ENCODE data around the gene CHN2.

CHN2 gene

DNA sequence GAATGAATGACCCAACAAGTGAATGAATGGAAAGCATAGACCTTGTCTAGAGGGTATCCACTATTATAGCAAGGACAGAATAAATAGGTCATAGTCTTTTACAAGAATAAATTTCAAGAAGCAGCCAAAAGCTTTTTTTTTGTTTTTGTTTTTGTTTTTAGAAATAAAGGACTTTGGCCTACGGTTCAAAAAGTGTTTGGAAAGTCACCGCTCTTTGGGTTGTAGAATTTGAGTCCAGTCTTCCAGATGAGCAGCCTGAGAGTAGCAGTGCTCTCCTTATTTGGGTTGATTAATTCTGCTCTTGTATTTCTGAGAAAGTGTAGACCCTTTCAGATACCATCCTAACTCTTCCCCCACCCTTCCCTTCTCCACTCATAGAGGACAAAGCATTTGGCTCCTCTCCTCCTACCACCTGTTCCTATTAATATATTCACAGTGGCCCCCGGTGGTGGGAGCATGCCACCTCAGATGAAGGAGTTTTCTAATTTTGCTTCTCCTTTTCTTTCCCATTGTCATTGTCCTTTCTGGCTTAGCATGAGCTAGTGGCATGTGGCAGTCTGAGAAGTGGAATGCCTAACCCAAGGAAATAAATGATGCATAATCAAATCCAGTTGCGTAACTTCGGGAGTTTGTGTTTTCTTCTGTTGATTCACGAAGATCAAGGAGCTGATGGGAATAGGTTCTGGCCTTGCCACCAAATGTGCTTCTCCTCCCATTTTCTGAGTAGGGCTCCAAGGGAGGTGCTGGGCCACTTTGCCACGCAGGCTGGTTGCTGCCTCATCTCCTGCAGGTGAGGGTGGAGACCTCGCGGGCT is 114.7 kb downstream of the CHN2 start:
- DNase-seq (ENCODE audit: low read depth, low spot score), result no peak

DNA sequence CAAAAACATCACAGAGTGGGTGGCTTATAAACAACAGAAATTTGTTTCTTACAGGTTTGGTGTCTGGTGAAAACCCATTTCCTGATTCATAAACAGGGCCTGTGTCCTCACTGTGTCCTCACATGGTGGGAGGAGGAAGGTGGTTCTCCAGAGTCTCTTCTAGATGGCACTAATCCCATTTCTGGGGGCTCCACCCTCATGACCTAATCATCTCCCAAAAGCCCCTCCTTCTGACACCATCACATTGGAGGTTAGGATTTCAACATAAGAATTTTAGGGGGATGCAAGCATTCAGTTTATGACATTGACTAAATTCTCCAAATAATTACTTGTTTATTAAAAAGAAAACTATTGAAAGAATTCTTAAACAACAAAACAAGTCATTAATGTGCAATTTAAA is 116.0 kb downstream of the CHN2 start:
- DNase-seq (ENCODE audit: low read depth, low spot score), result no peak

DNA sequence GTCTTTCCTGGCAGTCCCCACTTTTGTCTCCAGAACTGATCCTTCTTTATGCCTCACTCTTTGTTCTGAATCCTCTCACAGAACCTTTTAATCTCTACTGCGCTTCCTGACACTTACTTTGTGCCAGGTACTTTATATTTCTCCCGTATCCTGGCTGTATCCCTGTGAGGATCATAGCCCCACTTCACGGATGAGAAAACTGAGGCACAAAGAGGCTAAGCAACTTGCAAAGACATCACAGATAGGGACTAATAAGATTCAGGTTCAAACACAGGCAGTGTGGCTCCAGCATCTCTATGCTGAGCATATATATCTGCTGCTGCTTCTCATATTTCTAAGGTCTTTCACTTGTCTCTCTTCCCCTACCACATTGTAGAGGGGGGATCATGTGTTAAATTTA is 116.7 kb downstream of the CHN2 start:
- no peak for DNase-seq (ENCODE audit: low read depth, low spot score)

DNA sequence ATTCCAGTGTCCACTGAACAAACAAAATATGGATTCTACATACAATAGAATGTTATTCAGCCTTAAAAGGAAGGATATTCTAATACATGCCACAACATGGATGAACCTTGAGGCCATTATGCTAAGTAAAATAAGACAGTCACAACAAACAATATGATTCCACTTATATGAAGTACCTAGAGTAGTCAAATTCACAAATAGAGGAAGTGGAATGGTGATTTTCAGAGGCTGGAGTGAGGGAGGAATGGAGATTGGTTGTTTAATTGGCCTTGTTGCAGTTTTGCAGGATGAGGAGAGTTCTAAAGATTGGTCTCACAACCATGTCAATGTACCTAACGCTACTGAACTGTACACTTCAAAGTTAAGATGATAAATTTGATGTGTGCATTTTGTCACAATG is 119.6 kb downstream of the CHN2 start:
- no peak for DNase-seq (ENCODE audit: low read depth, low spot score)

DNA sequence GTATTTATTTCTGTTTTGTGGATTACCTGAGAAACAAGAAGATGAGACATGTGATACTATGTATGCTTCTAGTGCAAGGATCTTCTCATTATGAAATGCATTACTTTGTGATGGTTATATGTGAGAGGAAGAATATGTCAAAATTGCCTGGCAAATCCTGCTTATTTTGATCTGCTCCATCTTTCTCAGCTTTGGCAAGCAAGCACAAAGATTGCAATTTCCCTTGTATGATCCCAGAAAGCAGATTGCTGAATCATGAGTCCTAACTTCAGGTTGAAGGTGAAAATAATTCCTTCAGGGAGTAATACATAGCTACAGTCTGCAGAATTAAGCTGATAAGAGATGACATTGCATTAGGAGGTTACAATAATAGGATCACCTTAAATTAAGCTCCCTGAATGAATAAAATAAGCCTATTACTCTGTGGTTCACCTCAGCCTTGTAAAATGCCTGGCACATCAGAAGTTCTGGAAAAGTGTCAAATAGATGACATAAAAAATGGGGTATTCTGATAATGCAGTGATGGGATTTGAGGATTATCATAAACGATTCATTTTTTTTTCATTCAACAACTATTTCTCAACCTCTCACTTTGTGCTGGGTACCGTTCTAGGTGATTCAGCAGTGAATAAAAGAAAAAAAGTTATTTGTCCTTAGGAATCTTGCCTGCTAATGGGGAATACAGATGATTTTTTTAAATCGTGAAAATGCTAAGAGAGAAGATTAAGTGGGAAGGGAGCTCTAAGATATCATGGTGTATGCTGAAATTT is 120.7 kb downstream of the CHN2 start:
- DNase-seq (ENCODE audit: low read depth, low spot score), result no peak

DNA sequence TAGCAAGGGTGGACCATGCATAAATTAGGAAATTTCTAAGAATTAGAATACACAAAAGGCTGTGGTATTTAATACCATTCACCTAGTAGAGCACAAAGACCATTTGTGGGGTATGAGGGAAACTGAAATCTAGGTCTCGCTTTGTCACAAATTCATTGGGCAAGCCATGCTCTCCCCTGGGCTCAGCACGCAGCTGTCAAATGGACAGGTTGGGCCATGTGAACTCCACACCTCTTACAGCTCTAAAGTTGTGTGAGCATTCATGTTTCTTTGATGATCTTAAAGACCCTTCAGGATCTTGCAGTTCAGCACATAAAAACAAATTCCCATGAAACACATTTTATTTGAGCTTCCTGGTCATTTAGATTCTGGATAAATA is 121.3 kb downstream of the CHN2 start:
- no peak for DNase-seq (ENCODE audit: low read depth, low spot score)

DNA sequence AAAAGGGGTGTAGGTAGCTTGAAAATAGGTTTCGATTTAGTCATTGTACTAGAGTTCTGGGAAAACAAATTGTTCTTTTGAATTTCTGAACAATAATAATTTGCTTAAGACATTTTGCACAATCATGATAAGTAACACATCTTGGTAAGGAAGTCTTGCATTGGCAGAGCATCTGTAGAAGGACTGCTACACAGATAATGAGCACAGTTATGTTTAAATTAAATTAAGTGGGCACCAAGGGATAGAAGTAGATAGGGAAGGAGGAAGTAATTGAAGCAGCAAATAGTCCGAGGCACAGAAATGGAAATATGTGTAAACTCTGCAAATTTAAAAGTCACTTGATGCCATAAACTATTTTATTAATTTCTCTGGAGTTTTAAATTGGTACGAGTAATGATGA is 122.4 kb downstream of the CHN2 start:
- DNase-seq (ENCODE audit: low read depth, low spot score), result no peak

DNA sequence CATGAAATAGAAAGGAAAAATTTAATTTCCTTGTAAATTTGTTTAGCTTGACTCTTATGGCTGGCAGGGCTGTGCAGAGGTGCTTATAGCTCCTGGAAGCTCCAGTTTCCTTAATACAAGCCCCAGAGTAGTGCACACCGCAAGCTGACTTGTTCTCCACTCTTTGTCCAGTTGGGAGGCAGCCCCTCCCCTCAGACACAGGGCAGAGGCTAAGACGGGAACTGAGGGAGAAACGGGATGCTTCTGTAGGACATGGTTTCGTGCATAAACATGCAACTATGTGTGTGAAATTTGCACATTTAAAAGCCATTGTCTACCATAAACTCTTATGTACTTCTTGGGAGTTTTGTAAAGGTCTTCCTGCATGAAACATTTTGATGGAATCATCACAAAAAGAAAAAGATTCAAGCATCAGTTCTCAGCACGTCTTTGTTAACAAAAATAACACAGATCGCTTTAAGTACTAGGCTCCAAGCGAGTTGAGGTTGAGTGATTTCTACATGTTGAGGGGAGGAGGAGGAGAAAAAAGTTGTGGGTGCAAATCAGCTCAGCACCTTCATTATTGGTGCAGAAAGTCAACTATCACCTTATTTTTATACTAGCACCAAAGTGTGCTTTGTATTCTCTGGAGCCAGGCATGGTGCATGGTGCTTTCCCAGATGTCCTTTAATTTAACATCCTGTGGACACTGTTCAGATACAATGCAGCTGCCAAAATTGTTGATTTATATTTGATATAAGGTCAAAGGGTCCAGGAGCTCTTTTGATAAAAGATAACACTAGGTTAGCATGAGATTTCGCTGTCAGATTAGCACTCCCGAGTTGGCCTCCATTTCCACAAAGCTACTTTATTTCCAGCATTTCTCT is 124.5 kb downstream of the CHN2 start:
- DNase-seq (ENCODE audit: low read depth, low spot score), result no peak

DNA sequence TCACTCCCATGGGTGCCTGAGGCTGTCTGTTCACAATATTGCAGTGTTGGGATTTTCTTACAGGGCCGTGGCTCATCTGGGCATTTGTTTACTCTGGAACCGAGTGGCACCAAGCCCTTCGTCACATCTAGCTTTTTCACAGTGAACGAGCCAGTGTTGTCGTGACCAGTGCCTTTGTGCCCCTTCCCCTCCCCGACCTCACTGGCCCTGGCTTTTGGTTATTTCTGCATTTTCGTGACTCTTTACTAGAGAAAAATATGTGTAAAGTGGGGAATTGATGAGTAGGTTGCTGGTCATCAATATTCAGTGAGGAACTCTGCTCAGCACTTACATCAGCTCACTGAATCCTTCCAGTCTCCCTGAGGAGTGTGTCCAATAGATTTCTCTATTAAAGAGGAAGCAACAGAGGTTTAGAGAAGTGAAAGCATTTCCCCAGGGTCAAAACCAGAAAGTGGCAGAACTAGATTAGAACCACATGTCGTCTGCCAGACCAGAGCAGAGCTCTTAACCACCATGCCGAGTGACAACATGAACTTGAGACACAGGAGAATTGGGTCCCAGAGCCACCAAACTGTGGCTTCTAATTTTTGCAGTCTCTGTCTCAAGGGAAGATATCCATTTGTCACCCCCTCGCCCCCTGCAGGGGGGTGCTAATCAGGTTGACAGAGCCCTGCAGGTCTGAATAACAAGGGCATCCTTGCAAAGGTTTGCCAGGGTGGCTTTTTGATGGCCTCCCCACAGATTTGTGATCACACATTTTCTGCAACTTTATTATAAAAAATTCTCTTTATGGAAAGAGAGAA is 125.3 kb downstream of the CHN2 start:
- DNase-seq (ENCODE audit: low read depth, low spot score), result no peak

DNA sequence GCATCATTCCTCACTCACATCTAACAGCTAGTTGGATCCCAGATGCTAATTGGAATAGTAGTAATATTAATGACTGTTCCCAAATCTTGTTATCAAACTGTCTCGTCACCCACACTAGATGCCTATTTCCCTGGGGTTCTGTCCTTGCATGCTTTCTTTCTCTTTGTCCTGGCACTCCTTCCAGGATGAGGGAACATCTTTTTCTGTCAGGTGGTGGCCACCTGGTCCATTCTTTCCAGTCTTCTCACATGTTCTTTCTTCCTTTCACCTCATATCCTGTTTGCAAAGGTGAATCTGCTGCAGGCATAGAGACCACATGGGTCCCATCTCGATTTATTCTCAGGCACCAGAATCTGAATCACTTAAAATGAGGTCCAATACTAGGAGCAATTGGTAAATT is 126.0 kb downstream of the CHN2 start:
- no peak for DNase-seq (ENCODE audit: low read depth, low spot score)

DNA sequence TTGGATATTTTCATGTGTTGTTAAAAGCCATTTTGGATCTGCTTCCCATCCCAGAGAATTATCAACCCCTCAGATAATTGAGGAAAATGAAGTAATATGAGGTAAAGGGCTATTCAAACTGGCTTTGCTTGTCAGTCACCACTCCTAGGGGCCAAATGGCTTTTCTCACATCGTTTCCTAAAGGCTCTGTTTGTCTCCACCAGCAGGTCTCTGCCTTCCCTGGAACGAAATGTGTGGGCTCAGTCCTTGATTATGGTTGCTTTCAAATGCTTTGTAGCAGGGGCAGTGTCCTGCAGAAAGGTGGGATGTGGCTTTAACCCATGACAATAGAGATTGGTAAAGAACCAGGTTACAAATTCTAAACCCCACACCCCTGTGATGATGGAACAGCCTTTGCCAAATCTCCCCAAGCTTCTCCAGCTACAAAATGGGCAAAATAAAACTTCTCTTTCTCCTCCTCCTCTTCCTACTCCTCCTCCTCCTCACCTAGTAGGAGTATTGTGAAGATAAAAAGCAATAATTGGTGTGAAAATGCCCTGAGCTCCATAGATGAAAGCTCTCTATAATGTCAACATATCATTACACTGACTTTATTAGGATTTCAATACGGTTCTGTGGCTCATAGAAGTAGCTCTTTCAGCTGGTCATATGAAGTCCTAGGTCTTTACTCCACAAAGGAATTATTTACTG is 127.6 kb downstream of the CHN2 start:
- no peak for DNase-seq (ENCODE audit: low read depth, low spot score)

DNA sequence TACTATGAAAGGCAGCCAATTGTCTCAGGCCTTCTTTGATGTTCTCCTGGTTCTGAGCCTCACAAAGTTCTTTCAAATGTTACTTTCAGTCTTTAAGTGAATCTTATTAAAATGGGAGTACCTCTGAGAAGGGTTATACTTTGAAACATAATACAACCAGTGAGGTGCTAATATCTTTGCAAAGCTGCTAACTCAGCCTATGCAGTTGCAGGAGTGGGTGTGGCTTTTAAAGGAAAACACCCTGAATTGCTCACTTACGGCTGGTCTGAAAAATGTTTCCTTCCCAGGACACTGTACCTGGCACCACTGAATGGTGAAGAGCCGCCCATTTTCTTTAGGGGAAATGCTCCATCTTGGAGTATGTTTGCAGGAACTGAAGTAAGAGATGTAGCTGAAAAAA is 130.9 kb downstream of the CHN2 start:
- DNase-seq (ENCODE audit: low read depth, low spot score), result no peak

DNA sequence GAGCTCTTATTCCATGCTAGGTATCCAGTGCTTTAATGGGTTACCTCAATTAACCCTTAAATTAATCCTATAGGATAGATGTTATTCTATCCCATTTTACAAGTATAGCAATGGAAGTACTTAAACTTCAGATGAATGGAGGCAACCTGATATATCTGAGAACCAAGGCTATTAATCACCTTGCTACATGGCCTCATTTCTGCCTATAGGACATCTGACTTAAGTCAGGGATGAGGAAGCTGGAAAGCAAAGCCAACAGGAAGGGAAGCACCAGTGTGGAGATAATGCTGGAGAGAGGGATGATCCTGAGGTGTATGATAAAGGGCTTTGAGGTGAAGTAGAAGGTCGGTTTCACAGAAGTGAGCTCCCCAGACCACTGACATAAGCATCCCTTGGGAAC is 132.3 kb downstream of the CHN2 start:
- no peak for DNase-seq (ENCODE audit: low read depth, low spot score)

DNA sequence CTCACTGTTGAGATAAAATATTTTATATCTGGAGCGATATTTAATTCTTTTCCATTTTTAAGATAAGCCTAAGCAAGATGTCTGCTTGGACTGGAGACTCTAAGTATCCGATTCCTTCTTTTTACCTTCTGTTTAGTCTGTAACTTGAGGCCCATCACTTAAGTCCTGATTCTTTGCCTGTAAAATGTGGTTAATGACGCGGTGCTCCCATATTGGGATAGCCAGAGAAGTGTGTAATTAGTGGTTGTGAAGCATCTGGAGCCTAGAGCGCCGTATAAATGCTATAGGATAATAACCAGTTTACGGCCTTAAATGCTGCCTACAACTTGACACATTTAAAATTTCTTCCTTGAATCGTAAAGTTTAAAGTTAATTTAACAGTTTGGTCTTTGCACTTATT is 132.9 kb downstream of the CHN2 start:
- DNase-seq (ENCODE audit: low read depth, low spot score), result no peak

DNA sequence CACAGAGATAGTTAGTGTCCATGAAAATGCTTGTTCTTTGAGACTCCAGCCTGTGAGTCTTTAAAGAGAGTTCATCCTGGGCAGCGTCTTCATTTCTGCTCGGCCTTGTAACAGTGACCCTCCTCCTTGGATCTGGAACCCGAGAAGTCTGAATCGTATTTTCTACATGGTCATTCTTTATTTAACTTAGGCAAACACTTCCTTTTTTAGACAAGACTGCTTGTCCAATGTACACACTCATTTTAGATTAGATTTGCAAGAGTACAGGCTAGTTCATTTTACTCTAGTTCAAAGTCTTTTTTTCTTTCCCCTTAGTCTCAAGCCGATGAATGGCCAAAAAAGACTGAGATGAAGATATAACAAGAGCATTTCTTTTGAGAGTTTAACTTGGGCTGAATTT is 133.5 kb downstream of the CHN2 start:
- DNase-seq (ENCODE audit: low read depth, low spot score), result no peak

DNA sequence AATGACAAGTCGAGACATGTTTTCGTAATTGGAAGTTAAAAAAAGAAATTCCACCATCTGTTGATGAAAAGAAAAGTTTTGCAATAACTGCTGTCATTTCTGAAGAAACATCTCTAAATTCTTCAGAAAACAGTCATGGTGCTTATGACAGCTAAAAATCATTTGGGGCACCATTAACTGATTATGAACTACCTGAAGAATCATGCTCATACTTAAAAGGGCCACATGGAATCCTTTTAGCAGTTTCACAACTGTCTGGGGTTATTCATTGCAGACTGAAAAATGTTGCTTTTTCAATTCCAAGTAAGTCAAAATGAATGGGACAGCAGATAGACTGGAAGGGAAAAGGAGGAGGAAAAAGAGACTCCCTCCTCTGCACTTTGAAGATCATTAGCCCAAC is 134.2 kb downstream of the CHN2 start:
- DNase-seq (ENCODE audit: low read depth, low spot score), result no peak

DNA sequence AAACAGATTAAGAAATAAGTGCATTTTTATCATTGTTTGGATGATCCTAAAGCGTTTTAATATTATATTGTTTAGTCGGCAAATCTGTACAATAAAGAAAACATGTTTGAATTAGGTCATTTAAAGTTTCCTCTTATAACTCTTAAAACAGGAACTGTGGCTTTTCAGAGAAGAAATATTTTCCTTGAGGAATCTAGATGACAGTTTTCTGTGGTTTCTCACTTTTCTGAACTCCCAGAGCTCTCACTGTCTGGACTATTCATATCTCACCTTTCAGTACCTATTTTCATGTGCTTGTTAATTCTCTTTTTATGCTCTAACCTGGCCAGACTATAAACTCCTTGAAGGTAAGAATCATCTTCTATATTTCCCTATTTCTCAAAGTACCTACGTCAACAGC is 135.1 kb downstream of the CHN2 start:
- DNase-seq (ENCODE audit: low read depth, low spot score), result no peak

DNA sequence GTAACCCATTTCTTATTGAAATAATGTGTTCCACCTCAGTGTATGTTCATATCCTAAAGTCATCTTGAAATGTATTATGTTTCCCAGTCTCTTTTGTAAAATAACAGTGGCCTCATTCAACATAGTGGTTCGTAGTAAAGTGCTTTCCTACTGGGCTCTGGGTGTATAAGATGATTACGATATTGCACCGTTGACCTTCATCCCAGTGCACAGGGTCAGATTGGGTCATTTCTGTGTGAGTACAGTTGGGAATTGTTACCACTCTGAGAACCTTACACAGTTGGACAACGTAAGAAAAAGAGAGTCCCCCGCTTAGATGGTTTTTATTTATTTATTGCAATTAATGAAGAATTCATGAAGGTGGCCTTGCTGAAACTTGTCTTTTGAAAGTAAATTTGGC is 135.6 kb downstream of the CHN2 start:
- no peak for DNase-seq (ENCODE audit: low read depth, low spot score)

DNA sequence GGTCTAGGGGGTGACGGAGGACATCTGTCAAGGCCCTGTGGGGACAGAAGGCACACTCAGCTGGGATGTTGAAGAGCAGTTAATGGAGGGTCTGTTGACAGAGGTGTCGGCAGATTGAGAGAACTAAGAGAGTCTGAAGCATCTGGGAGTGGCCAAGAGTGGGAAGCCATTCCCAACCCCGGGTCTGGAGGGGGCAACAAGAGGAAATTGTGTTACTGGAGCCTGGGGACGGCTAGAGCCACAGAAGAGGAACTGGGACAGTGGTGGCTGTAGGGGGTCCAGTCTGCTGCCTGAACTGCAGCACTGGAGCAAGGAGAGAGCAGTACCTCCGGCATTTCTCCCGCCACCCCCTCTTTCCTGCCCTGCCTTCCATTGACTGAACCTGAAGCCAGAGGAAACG is 136.6 kb downstream of the CHN2 start:
- DNase-seq (ENCODE audit: low read depth, low spot score), result no peak

DNA sequence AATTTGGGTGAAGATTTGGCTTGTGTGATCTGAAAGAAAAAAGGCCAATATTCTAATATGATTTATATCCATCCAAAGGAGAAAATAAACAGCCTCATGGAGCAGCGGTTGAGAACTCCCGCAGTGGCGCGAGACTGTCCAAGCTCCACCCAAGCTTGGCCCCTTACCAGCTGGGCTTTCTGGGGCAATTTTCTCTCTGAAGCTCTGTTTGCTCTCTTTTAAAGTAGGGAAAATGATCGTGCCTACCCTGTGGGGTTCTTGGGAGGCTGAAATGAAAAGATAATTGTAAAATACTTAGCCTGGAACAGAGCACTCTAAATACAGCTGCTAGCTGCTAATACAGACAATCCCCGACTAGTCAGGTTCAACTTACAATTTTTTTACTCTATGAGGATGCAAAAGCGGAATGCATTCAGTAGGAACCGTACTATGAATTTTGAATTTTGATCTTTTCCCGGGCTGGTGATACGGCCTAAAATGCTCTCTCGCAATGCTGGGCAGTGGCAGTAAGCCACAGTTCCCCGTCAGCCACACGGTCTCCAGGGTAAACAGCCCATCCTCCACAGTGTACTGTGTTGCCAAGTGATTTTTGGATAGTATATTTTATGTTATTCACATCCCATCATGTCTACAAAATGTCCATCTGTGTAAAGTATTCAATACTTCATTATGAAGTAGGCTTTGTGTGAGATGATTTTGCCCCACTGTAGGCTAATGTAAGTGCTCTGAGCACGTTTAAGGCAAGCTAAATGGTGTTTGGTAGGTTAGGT is 137.7 kb downstream of the CHN2 start:
- no peak for DNase-seq (ENCODE audit: low read depth, low spot score)

Measured in activated naive CD8-positive, alpha-beta T cell treated with anti-CD3 and anti-CD28 coated beads, Interleukin-2, amount 50 U/mL, for 16 hours (primary cell).